ENCODE results near the gene CD80.

CD80 gene

GRCh38 chr3:119507404-119507803 lies 52.0 kb downstream of the CD80 start:
- Histone ChIP-seq H3K27me3 (ENCODE audit: control insufficient read depth, insufficient read depth, low read length) (no peaks in the 10 kb centered on the region), H2AFZ (no peak overlapping the region), H3K4me1 (no peaks in the 10 kb centered on the region), H3K4me2 (ENCODE audit: low read length) (no peak overlapping the region), H3K4me3 (ENCODE audit: low read depth, low read length) (no peak overlapping the region), H3K79me2 (no peaks in the 10 kb centered on the region), H3K9me3 (ENCODE audit: control insufficient read depth, low read length) (no peaks in the 10 kb centered on the region), H3K9ac (no peak overlapping the region), H3K36me3 (ENCODE audit: control insufficient read depth, insufficient read depth, low read length) (no peaks in the 10 kb centered on the region), H3K27ac (no peak overlapping the region)
- TF ChIP-seq, protein P1, sequence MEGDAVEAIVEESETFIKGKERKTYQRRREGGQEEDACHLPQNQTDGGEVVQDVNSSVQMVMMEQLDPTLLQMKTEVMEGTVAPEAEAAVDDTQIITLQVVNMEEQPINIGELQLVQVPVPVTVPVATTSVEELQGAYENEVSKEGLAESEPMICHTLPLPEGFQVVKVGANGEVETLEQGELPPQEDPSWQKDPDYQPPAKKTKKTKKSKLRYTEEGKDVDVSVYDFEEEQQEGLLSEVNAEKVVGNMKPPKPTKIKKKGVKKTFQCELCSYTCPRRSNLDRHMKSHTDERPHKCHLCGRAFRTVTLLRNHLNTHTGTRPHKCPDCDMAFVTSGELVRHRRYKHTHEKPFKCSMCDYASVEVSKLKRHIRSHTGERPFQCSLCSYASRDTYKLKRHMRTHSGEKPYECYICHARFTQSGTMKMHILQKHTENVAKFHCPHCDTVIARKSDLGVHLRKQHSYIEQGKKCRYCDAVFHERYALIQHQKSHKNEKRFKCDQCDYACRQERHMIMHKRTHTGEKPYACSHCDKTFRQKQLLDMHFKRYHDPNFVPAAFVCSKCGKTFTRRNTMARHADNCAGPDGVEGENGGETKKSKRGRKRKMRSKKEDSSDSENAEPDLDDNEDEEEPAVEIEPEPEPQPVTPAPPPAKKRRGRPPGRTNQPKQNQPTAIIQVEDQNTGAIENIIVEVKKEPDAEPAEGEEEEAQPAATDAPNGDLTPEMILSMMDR (IDR thresholded peaks at IDR 0.05), result no peak

GRCh38 chr3:119506631-119507030 lies 52.8 kb downstream of the CD80 start:
- H3K27me3 ChIP-seq (ENCODE audit: control insufficient read depth, insufficient read depth, low read length), result no peaks in the 10 kb centered on the region
- no peaks in the 10 kb centered on the region for H3K4me1 ChIP-seq
- H3K79me2 ChIP-seq, result no peaks in the 10 kb centered on the region
- no peak overlapping the region for H3K4me3 ChIP-seq (ENCODE audit: low read depth, low read length)
- no peaks in the 10 kb centered on the region for H3K9me3 ChIP-seq (ENCODE audit: control insufficient read depth, low read length)
- H3K9ac ChIP-seq, result no peak overlapping the region
- no peak overlapping the region for H3K4me2 ChIP-seq (ENCODE audit: low read length)
- no peak overlapping the region for H2AFZ ChIP-seq
- H3K27ac ChIP-seq, result no peak overlapping the region
- H3K36me3 ChIP-seq (ENCODE audit: control insufficient read depth, insufficient read depth, low read length), result no peaks in the 10 kb centered on the region
- TF ChIP-seq, protein P1 (IDR thresholded peaks at IDR 0.05), result no peak

- TF ChIP-seq, protein P1 (IDR thresholded peaks at IDR 0.05), result no peak
- Histone ChIP-seq H3K4me2 (ENCODE audit: low read length) (peak overlapping the region; percentile 10), H3K27ac (no peak overlapping the region), H3K9me3 (ENCODE audit: control insufficient read depth, low read length) (no peaks in the 10 kb centered on the region), H3K79me2 (peaks cover 9% of the 10 kb centered on the region), H3K9ac (no peak overlapping the region), H3K4me3 (ENCODE audit: low read depth, low read length) (no peak overlapping the region), H3K27me3 (ENCODE audit: control insufficient read depth, insufficient read depth, low read length) (no peaks in the 10 kb centered on the region), H3K36me3 (ENCODE audit: control insufficient read depth, insufficient read depth, low read length) (no peaks in the 10 kb centered on the region), H2AFZ (no peak overlapping the region), H3K4me1 (peaks cover 9% of the 10 kb centered on the region)
These were observed 58.5 kb downstream of the CD80 start for GRCh38 chr3:119500901-119501300.

GRCh38 chr3:119500265-119500664 lies 59.1 kb downstream of the CD80 start:
- H3K9ac ChIP-seq, result no peak overlapping the region
- H3K4me2 ChIP-seq (ENCODE audit: low read length), result no peak overlapping the region
- peaks cover 9% of the 10 kb centered on the region for H3K79me2 ChIP-seq
- no peak overlapping the region for H2AFZ ChIP-seq
- H3K9me3 ChIP-seq (ENCODE audit: control insufficient read depth, low read length), result no peaks in the 10 kb centered on the region
- H3K27me3 ChIP-seq (ENCODE audit: control insufficient read depth, insufficient read depth, low read length), result no peaks in the 10 kb centered on the region
- no peaks in the 10 kb centered on the region for H3K36me3 ChIP-seq (ENCODE audit: control insufficient read depth, insufficient read depth, low read length)
- H3K4me1 ChIP-seq, result peaks cover 9% of the 10 kb centered on the region
- H3K4me3 ChIP-seq (ENCODE audit: low read depth, low read length), result no peak overlapping the region
- TF ChIP-seq, protein P1 (IDR thresholded peaks at IDR 0.05), result no peak
- H3K27ac ChIP-seq, result no peak overlapping the region

DNA sequence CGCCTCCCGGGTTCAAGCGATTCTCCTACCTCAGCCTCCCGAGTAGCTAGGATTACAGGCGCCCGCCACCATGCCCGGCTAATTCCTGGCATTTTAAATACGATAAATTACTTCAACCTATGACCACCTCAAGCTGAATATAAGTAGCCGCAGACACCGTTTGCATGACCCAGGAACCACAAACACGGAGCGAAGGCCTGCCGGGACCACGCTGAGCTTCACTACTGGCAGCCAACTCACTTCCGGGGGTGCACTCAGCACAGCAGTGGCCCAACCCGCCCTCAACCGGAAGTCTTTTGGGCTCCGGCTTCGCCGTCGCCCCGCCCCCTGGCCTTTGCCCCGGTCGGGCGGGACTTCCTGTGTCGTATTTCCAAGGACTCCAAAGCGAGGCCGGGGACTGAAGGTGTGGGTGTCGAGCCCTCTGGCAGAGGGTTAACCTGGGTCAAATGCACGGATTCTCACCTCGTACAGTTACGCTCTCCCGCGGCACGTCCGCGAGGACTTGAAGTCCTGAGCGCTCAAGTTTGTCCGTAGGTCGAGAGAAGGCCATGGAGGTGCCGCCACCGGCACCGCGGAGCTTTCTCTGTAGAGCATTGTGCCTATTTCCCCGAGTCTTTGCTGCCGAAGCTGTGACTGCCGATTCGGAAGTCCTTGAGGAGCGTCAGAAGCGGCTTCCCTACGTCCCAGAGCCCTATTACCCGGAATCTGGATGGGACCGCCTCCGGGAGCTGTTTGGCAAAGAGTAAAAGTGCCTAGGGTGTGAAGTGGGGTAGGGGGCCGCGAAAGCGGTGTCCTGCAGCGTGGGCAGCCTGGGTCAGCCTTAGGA lies 61.0 kb downstream of the CD80 start, which contains the start of gene TIMMDC1:
TIMMDC1 (plus strand) TSS at position 362 of the 826 bp plus-strand sequence; CDS start at position 549, 187 bp downstream.
- Histone ChIP-seq H3K79me2 (peaks cover 9% of the 10 kb centered on the region), H3K36me3 (ENCODE audit: control insufficient read depth, insufficient read depth, low read length) (no peaks in the 10 kb centered on the region), H2AFZ (peak within 1 kb of the TSS; percentile 71), H3K27me3 (ENCODE audit: control insufficient read depth, insufficient read depth, low read length) (no peaks in the 10 kb centered on the region), H3K4me1 (peaks cover 9% of the 10 kb centered on the region), H3K27ac (peak within 1 kb of the TSS; percentile 80), H3K9ac (peak within 1 kb of the TSS; percentile 34), H3K4me3 (ENCODE audit: low read depth, low read length) (peak within 1 kb of the TSS; percentile 98), H3K4me2 (ENCODE audit: low read length) (peak within 1 kb of the TSS; percentile 75), H3K9me3 (ENCODE audit: control insufficient read depth, low read length) (no peaks in the 10 kb centered on the region)
- TF ChIP-seq, protein P1 (IDR thresholded peaks at IDR 0.05), result no peak
